ENCODE measurements around the gene BTAF1.
"Not testable (repeated sequence)": the region's sequence is repeated elsewhere in the genome, so short reads cannot be mapped to it uniquely, and the experiment has no call there.

The BTAF1 gene

GRCh38 chr10:91923371-91924211, at the start of gene BTAF1:
TSS of gene BTAF1 (plus strand) at chr10:91923770. CDS start at chr10:91924077, 307 bp downstream.
- peak; percentile 90 for DNase-seq

- DNase-seq: no peak
These were observed 48.4 kb upstream of the BTAF1 start for GRCh38 chr10:91875156-91875555.

GRCh38 chr10:91875779-91876178, 47.8 kb upstream of the BTAF1 start:
- DNase-seq: no peak

- DNase-seq: no peak
These were observed 43.9 kb upstream of the BTAF1 start for GRCh38 chr10:91879515-91880170.

- no peak for DNase-seq
These were observed 43.3 kb upstream of the BTAF1 start for GRCh38 chr10:91880310-91880709.

- DNase-seq: no peak
These were observed 39.8 kb upstream of the BTAF1 start for GRCh38 chr10:91883549-91884444.

GRCh38 chr10:91884536-91884935, 39.0 kb upstream of the BTAF1 start:
- DNase-seq: no peak

- DNase-seq: no peak
These were observed 38.0 kb upstream of the BTAF1 start for GRCh38 chr10:91885362-91886079.

GRCh38 chr10:91886954-91887271, 36.7 kb upstream of the BTAF1 start:
- DNase-seq: no peak

GRCh38 chr10:91887272-91888076, 36.1 kb upstream of the BTAF1 start:
- peak; percentile 34 for DNase-seq

- DNase-seq: no peak
These were observed 32.2 kb upstream of the BTAF1 start for GRCh38 chr10:91891125-91892001.

GRCh38 chr10:91893051-91893450, 30.5 kb upstream of the BTAF1 start:
- DNase-seq: no peak

- not testable (repeated sequence) for DNase-seq
These were observed 29.3 kb upstream of the BTAF1 start for GRCh38 chr10:91894261-91894685.

GRCh38 chr10:91896212-91896756, 27.3 kb upstream of the BTAF1 start:
- no peak for DNase-seq

GRCh38 chr10:91897421-91897820, 26.1 kb upstream of the BTAF1 start:
- no peak for DNase-seq

GRCh38 chr10:91901784-91902677, 21.5 kb upstream of the BTAF1 start:
- DNase-seq: peak; percentile 38

GRCh38 chr10:91907033-91907594, 16.5 kb upstream of the BTAF1 start:
- DNase-seq: no peak

- DNase-seq: no peak
These were observed 15.6 kb upstream of the BTAF1 start for GRCh38 chr10:91907914-91908336.

Measured in activated CD4-positive, CD25-positive, alpha-beta regulatory T cell treated with anti-CD3 and anti-CD28 coated beads, Interleukin-2, amount 50 U/mL, for 72 hours (primary cell).